ENCODE measurements around the gene POLK. TPM values are rescaled to one million over a fixed set of nuclear protein-coding genes. Genes with fewer than 3 reads are reported as not detected.

POLK gene
- total and polyA plus RNA-seq, 7 experiments from 2014 or later, result 16.7 to 36.6 (median 23.0) TPM

GRCh38 chr5:75546830-75547229 lies 35.1 kb downstream of the POLK start:
- Mint-ChIP-seq H3K27ac (no peak overlapping the region), H3K4me3 (no peak overlapping the region), H3K27me3 (no peaks in the 10 kb centered on the region), H3K36me3 (peaks cover 0 to 47% (median 27%) of the 10 kb centered on the region in 5 donors), H3K9me3 (peaks cover 0 to 7% (median 0%) of the 10 kb centered on the region in 11 donors), H3K4me1 (peaks cover 0 to 6% (median 0%) of the 10 kb centered on the region in 7 donors)
- H3K27ac ChIP-seq (ENCODE audit: low read depth, low read length), result no peak overlapping the region
- no peaks in the 10 kb centered on the region for H3K27me3 ChIP-seq (ENCODE audit: control insufficient read depth in 2 of 2, insufficient read depth in 2 of 2, low read length in 2 of 2)
- H3K9me3 ChIP-seq (ENCODE audit: control insufficient read depth in 2 of 3, low read length in 3 of 3), result no peaks in the 10 kb centered on the region
- no peak for ATAC-seq
- DNase-seq, result no peak
- H3K4me1 ChIP-seq (ENCODE audit: control insufficient read depth in 2 of 2, insufficient read depth in 2 of 2, low read length in 2 of 2), result no peaks in the 10 kb centered on the region
- CTCF ChIA-PET, result no interaction called here
- no peaks in the 10 kb centered on the region for H3K36me3 ChIP-seq (ENCODE audit: control insufficient read depth in 2 of 3, insufficient read depth in 3 of 3, low read length in 3 of 3)
- intact Hi-C loops (cut with micrococcal nuclease), result no loop called here
- POLR2A ChIA-PET, result no interaction called here
- H3K4me3 ChIP-seq (ENCODE audit: low read length), result no peak overlapping the region

DNA sequence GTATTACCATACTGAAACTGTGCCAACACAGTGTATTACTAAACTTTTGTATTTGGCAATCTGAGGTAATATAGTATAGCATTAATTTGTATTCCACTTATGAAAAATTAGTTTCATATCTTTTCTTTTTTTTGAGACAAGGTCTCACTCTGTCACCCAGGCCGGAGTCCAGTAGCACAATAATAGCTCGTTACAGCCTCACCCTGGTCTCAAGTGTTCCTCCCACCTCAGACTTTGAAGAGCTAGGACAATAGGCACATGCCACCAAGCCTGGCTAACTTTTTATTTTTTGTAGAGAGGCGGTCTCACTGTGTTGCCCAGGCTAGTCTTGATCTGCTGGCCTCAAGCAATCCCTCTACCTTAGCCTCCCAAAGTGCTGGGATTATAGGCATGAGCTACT lies 36.1 kb downstream of the POLK start:
- Histone ChIP-seq H3K27ac (ENCODE audit: low read depth, low read length) (no peak overlapping the region), H3K27me3 (ENCODE audit: control insufficient read depth in 2 of 2, insufficient read depth in 2 of 2, low read length in 2 of 2) (no peaks in the 10 kb centered on the region), H3K9me3 (ENCODE audit: control insufficient read depth in 2 of 3, low read length in 3 of 3) (no peaks in the 10 kb centered on the region), H3K4me3 (ENCODE audit: low read length) (no peak overlapping the region), H3K4me1 (ENCODE audit: control insufficient read depth in 2 of 2, insufficient read depth in 2 of 2, low read length in 2 of 2) (no peaks in the 10 kb centered on the region), H3K36me3 (ENCODE audit: control insufficient read depth in 2 of 3, insufficient read depth in 3 of 3, low read length in 3 of 3) (peaks cover 0 to 8% (median 5%) of the 10 kb centered on the region in 3 experiments)
- peaks cover 0 to 7% (median 0%) of the 10 kb centered on the region in 11 donors for H3K9me3 Mint-ChIP-seq
- intact Hi-C loops (cut with micrococcal nuclease), result no loop called here
- no peak overlapping the region for H3K27ac Mint-ChIP-seq
- H3K36me3 Mint-ChIP-seq, result peaks cover 0 to 55% (median 35%) of the 10 kb centered on the region in 5 donors
- H3K4me3 Mint-ChIP-seq, result no peak overlapping the region
- no peak for DNase-seq
- CTCF ChIA-PET, result no interaction called here
- POLR2A ChIA-PET, result no interaction called here
- H3K4me1 Mint-ChIP-seq, result peaks cover 0 to 6% (median 0%) of the 10 kb centered on the region in 7 donors
- no peak for ATAC-seq
- no peaks in the 10 kb centered on the region for H3K27me3 Mint-ChIP-seq

GRCh38 chr5:75550597-75550996 lies 38.9 kb downstream of the POLK start:
- Mint-ChIP-seq H3K27me3 (no peaks in the 10 kb centered on the region), H3K4me3 (no peak overlapping the region), H3K4me1 (peaks cover 0 to 12% (median 3%) of the 10 kb centered on the region in 7 donors), H3K9me3 (peaks cover 0 to 7% (median 0%) of the 10 kb centered on the region in 11 donors), H3K36me3 (peaks cover 0 to 70% (median 48%) of the 10 kb centered on the region in 5 donors), H3K27ac (no peak overlapping the region)
- no peaks in the 10 kb centered on the region for H3K9me3 ChIP-seq (ENCODE audit: control insufficient read depth in 2 of 3, low read length in 3 of 3)
- H3K4me1 ChIP-seq (ENCODE audit: control insufficient read depth in 2 of 2, insufficient read depth in 2 of 2, low read length in 2 of 2), result no peaks in the 10 kb centered on the region
- H3K27ac ChIP-seq (ENCODE audit: low read depth, low read length), result no peak overlapping the region
- H3K4me3 ChIP-seq (ENCODE audit: low read length), result no peak overlapping the region
- DNase-seq (no peak), ATAC-seq (no peak)
- ChIA-PET CTCF (no interaction called here), POLR2A (no interaction called here)
- intact Hi-C loops (cut with micrococcal nuclease), result no loop called here
- H3K36me3 ChIP-seq (ENCODE audit: control insufficient read depth in 2 of 3, insufficient read depth in 3 of 3, low read length in 3 of 3), result peaks cover 0 to 12% (median 9%) of the 10 kb centered on the region in 3 experiments
- no peaks in the 10 kb centered on the region for H3K27me3 ChIP-seq (ENCODE audit: control insufficient read depth in 2 of 2, insufficient read depth in 2 of 2, low read length in 2 of 2)

- no peak overlapping the region for H3K4me3 Mint-ChIP-seq
- no peak for DNase-seq
- H3K4me1 ChIP-seq (ENCODE audit: control insufficient read depth in 2 of 2, insufficient read depth in 2 of 2, low read length in 2 of 2), result no peaks in the 10 kb centered on the region
- no peak overlapping the region for H3K4me3 ChIP-seq (ENCODE audit: low read length)
- peaks cover 0 to 78% (median 51%) of the 10 kb centered on the region in 5 donors for H3K36me3 Mint-ChIP-seq
- peaks cover 0 to 7% (median 0%) of the 10 kb centered on the region in 11 donors for H3K9me3 Mint-ChIP-seq
- H3K27me3 ChIP-seq (ENCODE audit: control insufficient read depth in 2 of 2, insufficient read depth in 2 of 2, low read length in 2 of 2), result no peaks in the 10 kb centered on the region
- peaks cover 0 to 12% (median 9%) of the 10 kb centered on the region in 3 experiments for H3K36me3 ChIP-seq (ENCODE audit: control insufficient read depth in 2 of 3, insufficient read depth in 3 of 3, low read length in 3 of 3)
- no peaks in the 10 kb centered on the region for H3K9me3 ChIP-seq (ENCODE audit: control insufficient read depth in 2 of 3, low read length in 3 of 3)
- no peak overlapping the region for H3K27ac ChIP-seq (ENCODE audit: low read depth, low read length)
- peaks cover 0 to 8% (median 5%) of the 10 kb centered on the region in 7 donors for H3K4me1 Mint-ChIP-seq
- intact Hi-C loops (cut with micrococcal nuclease), result no loop called here
- ChIA-PET CTCF (no interaction called here), POLR2A (no interaction called here)
- ATAC-seq, result no peak
- H3K27ac Mint-ChIP-seq, result no peak overlapping the region
- no peaks in the 10 kb centered on the region for H3K27me3 Mint-ChIP-seq
Measured at GRCh38 chr5:75551471-75551870, 39.8 kb downstream of the POLK start.

- Mint-ChIP-seq H3K36me3 (peaks cover 8 to 81% (median 56%) of the 10 kb centered on the region in 5 donors), H3K4me1 (peaks cover 0 to 14% (median 8%) of the 10 kb centered on the region in 7 donors), H3K4me3 (no peak overlapping the region), H3K27me3 (no peaks in the 10 kb centered on the region), H3K27ac (no peak overlapping the region), H3K9me3 (peaks cover 0 to 10% (median 0%) of the 10 kb centered on the region in 11 donors)
- Histone ChIP-seq H3K27ac (ENCODE audit: low read depth, low read length) (no peak overlapping the region), H3K4me1 (ENCODE audit: control insufficient read depth in 2 of 2, insufficient read depth in 2 of 2, low read length in 2 of 2) (no peaks in the 10 kb centered on the region), H3K9me3 (ENCODE audit: control insufficient read depth in 2 of 3, low read length in 3 of 3) (no peaks in the 10 kb centered on the region), H3K27me3 (ENCODE audit: control insufficient read depth in 2 of 2, insufficient read depth in 2 of 2, low read length in 2 of 2) (no peaks in the 10 kb centered on the region), H3K36me3 (ENCODE audit: control insufficient read depth in 2 of 3, insufficient read depth in 3 of 3, low read length in 3 of 3) (peaks cover 0 to 21% (median 9%) of the 10 kb centered on the region in 3 experiments), H3K4me3 (ENCODE audit: low read length) (no peak overlapping the region)
- intact Hi-C loops (cut with micrococcal nuclease), result no loop called here
- POLR2A ChIA-PET, result no interaction called here
- ATAC-seq, result no peak
- DNase-seq, result no peak
- CTCF ChIA-PET, result no interaction called here
Measured at GRCh38 chr5:75552764-75553163, 41.1 kb downstream of the POLK start.

GRCh38 chr5:75553358-75553757 lies 41.7 kb downstream of the POLK start:
- intact Hi-C loops (cut with micrococcal nuclease), result no loop called here
- H3K27me3 ChIP-seq (ENCODE audit: control insufficient read depth in 2 of 2, insufficient read depth in 2 of 2, low read length in 2 of 2), result no peaks in the 10 kb centered on the region
- H3K4me3 Mint-ChIP-seq, result no peak overlapping the region
- no peak overlapping the region for H3K27ac ChIP-seq (ENCODE audit: low read depth, low read length)
- H3K27ac Mint-ChIP-seq, result no peak overlapping the region
- ATAC-seq (no peak), DNase-seq (no peak)
- H3K36me3 Mint-ChIP-seq, result peaks cover 8 to 85% (median 59%) of the 10 kb centered on the region in 5 donors
- H3K27me3 Mint-ChIP-seq, result no peaks in the 10 kb centered on the region
- H3K9me3 Mint-ChIP-seq, result peaks cover 0 to 10% (median 0%) of the 10 kb centered on the region in 11 donors
- CTCF ChIA-PET, result no interaction called here
- peaks cover 0 to 14% (median 11%) of the 10 kb centered on the region in 7 donors for H3K4me1 Mint-ChIP-seq
- POLR2A ChIA-PET, result no interaction called here
- no peaks in the 10 kb centered on the region for H3K4me1 ChIP-seq (ENCODE audit: control insufficient read depth in 2 of 2, insufficient read depth in 2 of 2, low read length in 2 of 2)
- H3K36me3 ChIP-seq (ENCODE audit: control insufficient read depth in 2 of 3, insufficient read depth in 3 of 3, low read length in 3 of 3), result peaks cover 0 to 21% (median 9%) of the 10 kb centered on the region in 3 experiments
- no peaks in the 10 kb centered on the region for H3K9me3 ChIP-seq (ENCODE audit: control insufficient read depth in 2 of 3, low read length in 3 of 3)
- no peak overlapping the region for H3K4me3 ChIP-seq (ENCODE audit: low read length)

GRCh38 chr5:75558221-75558620 lies 46.5 kb downstream of the POLK start:
- peaks cover 0 to 29% (median 12%) of the 10 kb centered on the region in 11 donors for H3K9me3 Mint-ChIP-seq
- ChIA-PET POLR2A (interaction anchor here (1.0 kb wide), 1 partner anchor 25 kb away, joined by 3 read pairs; no protein-coding TSS in a partner anchor), CTCF (no interaction called here)
- Histone ChIP-seq H3K4me1 (ENCODE audit: control insufficient read depth in 2 of 2, insufficient read depth in 2 of 2, low read length in 2 of 2) (no peaks in the 10 kb centered on the region), H3K36me3 (ENCODE audit: control insufficient read depth in 2 of 3, insufficient read depth in 3 of 3, low read length in 3 of 3) (peaks cover 0 to 13% (median 4%) of the 10 kb centered on the region in 3 experiments), H3K27me3 (ENCODE audit: control insufficient read depth in 2 of 2, insufficient read depth in 2 of 2, low read length in 2 of 2) (no peaks in the 10 kb centered on the region), H3K4me3 (ENCODE audit: low read length) (no peak overlapping the region), H3K27ac (ENCODE audit: low read depth, low read length) (no peak overlapping the region), H3K9me3 (ENCODE audit: control insufficient read depth in 2 of 3, low read length in 3 of 3) (no peaks in the 10 kb centered on the region)
- no peaks in the 10 kb centered on the region for H3K27me3 Mint-ChIP-seq
- intact Hi-C loops (cut with micrococcal nuclease), result no loop called here
- DNase-seq (no peak), ATAC-seq (no peak)
- peaks cover 15 to 80% (median 65%) of the 10 kb centered on the region in 5 donors for H3K36me3 Mint-ChIP-seq
- peaks cover 1 to 22% (median 17%) of the 10 kb centered on the region in 7 donors for H3K4me1 Mint-ChIP-seq
- H3K4me3 Mint-ChIP-seq, result no peak overlapping the region
- no peak overlapping the region for H3K27ac Mint-ChIP-seq

Measured in naive thymus-derived CD4-positive, alpha-beta T cell (primary cell).